GM12864 (cell line): ENCODE data around the gene SLC7A5.
A peak's percentile ranks its signal among the peaks of the same experiment; 100 is the strongest.
"Not testable (repeated sequence)": the region's sequence is repeated elsewhere in the genome, so short reads cannot be mapped to it uniquely, and the experiment has no call there.

ENCODE experiments used
- DNase-seq: peaks from one replicate; pipeline ENCODE4 v3.0.0-alpha.2; 2011; ENCODE audit warnings: low read depth
- H3K4me3 ChIP-seq: 2 replicates; pipeline ENCODE4 v1.5.1; 2011; ENCODE audit warnings: mild to moderate bottlenecking, low read depth, low read length, control low read depth
- TF ChIP-seq, protein P1 (sequence below): IDR thresholded peaks from 2 replicates; pipeline ENCODE4 v1.5.1; 2011; ENCODE audit warnings: low read depth, mild to moderate bottlenecking, moderate library complexity, low read length, control low read depth, inconsistent platforms; ENCODE audit errors: missing control alignments

The SLC7A5 gene

GRCh38 chr16:87897521-87898505, 28.5 kb upstream of the SLC7A5 start:
- no peak for DNase-seq
- TF ChIP-seq, protein P1, sequence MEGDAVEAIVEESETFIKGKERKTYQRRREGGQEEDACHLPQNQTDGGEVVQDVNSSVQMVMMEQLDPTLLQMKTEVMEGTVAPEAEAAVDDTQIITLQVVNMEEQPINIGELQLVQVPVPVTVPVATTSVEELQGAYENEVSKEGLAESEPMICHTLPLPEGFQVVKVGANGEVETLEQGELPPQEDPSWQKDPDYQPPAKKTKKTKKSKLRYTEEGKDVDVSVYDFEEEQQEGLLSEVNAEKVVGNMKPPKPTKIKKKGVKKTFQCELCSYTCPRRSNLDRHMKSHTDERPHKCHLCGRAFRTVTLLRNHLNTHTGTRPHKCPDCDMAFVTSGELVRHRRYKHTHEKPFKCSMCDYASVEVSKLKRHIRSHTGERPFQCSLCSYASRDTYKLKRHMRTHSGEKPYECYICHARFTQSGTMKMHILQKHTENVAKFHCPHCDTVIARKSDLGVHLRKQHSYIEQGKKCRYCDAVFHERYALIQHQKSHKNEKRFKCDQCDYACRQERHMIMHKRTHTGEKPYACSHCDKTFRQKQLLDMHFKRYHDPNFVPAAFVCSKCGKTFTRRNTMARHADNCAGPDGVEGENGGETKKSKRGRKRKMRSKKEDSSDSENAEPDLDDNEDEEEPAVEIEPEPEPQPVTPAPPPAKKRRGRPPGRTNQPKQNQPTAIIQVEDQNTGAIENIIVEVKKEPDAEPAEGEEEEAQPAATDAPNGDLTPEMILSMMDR, result no peak
- H3K4me3 ChIP-seq, result no peak overlapping the region

- not testable (repeated sequence) for DNase-seq, H3K4me3 ChIP-seq
Measured at GRCh38 chr16:87896924-87897520, 27.7 kb upstream of the SLC7A5 start.

GRCh38 chr16:87896176-87896890, 27.0 kb upstream of the SLC7A5 start:
- not testable (repeated sequence) for H3K4me3 ChIP-seq, DNase-seq

DNA sequence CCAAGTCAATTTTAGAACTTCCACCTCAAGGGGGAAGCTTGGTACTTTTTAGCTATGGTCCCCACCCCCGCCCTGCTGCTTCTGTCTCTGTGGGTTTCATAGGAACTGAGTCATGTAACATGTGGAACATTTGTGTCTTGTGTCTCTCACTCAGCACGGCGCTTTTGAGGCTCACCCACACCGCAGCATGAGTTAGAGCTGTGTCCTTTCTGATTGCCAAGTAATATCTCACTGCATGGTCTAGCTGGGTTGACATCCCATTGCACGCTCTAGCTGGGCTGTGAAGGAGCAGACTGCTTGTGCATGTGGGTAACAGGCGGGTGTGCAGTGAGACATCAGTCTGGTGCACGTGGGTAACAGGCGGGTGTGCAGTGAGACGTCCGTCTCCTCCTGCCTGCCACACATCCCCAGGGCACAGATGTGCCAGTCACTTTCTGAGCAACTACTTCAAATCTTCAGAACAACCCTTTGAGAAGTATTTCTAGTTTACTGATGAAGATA, 26.4 kb upstream of the SLC7A5 start:
- DNase-seq, result peak; percentile 66
- no peak overlapping the region for H3K4me3 ChIP-seq
- TF ChIP-seq, protein P1, result no peak

GRCh38 chr16:87894005-87894404, 24.7 kb upstream of the SLC7A5 start:
- not testable (repeated sequence) for DNase-seq, H3K4me3 ChIP-seq

DNA sequence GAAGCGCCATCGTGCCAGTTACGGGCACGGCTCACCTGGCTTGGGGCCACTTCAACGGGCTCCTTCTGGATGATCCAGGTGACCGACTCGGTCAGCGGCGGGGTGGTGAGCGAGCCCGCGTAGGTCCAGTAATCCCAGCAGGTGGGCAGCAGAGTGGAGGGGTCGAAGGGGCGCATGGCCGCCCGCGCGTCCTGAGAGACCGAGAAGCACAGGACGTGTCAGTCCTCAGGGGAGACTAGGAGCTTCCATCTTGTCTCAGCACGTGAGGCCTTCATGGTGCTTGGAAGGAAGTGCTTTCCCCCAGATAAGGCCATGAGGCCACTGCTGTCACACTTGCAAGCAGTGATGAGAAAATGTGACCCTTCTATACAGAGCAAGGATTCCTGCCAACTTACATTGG, 22.5 kb upstream of the SLC7A5 start:
- H3K4me3 ChIP-seq, result no peak overlapping the region
- no peak for DNase-seq
- TF ChIP-seq, protein P1, result no peak

DNA sequence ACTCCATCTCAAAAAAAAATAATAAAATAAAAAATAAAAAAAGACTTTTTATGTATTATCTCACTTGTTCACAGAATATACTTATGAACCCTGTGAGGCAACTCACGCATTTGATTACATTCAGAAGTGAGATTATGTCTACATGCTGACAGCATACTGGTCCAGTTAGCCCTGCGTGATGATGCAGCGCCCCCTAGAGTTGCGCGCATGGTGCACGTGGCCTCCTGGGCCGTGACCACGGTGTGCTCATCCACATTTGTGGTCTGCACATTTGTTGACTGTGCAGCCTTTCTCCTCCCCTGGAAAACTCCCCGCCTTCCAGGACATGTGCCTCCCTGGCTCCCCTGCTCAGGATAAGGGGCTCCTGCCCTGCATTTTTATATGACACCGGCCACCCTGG, 20.5 kb upstream of the SLC7A5 start:
- TF ChIP-seq, protein P1, result peak; percentile 21
- not testable (repeated sequence) for H3K4me3 ChIP-seq, DNase-seq

DNA sequence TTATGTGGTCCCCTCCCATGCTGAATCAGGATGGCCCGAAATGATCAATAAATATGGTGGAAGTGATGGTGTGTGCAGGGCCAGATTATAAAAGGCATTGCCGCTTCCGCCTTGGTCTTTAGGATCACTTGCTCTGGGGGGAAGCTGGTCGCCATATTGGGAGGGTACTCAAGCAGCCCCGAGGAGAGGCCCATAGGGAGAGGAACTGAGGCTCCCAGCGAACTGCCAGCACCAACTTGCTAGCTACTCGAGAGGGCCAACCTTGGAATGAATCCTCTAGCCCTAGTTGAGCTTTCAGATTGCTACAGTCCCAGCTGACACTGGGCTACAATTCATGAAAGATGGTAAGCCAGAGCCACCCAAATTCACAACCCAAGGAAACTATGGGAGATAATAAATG, 19.0 kb upstream of the SLC7A5 start:
- H3K4me3 ChIP-seq, result not testable (repeated sequence)

DNA sequence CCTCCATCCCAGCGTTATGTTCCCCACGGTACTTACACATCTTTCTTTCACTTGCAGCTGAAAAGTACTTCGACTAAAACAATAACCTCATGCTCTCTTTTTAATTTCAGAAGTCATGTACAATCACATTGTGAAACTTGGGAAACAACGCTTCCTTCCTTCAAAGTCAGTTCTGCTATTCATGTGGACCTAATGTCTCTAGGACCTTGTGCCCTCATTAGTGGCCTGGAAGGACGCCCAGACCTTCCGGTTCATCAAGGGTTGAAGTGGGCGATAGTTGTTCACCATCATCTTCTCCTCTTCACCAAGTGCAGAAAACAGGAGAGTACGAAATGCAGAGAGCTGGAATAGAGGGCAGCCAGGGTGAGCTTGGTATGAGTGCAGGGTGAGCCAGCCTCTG, 18.6 kb upstream of the SLC7A5 start:
- H3K4me3 ChIP-seq, DNase-seq: not testable (repeated sequence)

More for the DNA sequence above, 19.0 kb upstream of the SLC7A5 start:
- DNase-seq, result not testable (repeated sequence)

DNA sequence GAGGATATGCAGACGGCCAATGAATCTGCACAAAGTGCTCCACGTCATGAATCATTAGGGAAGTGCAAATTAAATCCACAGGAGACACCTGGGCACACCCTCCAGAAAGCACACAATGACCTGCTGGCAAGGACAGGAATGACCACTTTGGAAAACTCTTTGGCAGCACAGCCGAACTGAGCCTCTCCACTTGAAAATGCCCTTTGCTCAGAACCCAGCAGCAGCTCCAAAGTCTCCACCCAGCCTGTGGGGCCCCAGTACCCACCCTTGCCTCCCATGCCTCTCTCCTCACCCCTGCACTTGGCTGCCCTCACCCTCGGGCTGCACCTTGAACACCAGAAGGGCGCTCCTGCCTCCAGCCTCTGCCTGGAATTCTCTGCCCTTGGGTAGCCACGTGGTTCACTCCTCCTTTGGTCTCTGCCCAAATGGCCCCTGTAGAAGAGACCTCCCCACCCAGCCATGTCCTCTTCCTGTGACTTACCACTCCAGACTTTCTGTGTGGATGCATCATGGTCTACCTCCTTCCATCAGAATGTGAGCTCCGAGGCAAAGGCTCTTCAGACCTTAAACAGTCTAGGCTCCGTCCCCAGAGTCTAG, 16.2 kb upstream of the SLC7A5 start:
- H3K4me3 ChIP-seq, DNase-seq: not testable (repeated sequence)
